Epithelial cell of proximal tubule (primary cell): ENCODE results near the gene AMIGO3. TPM values are rescaled to one million over a fixed set of nuclear protein-coding genes. Genes with fewer than 3 reads are reported as not detected.
"Not testable (repeated sequence)": the region's sequence is repeated elsewhere in the genome, so short reads cannot be mapped to it uniquely, and the experiment has no call there.

Source experiments
- DNase-seq: peaks from one replicate; pipeline ENCODE4 v3.0.0-alpha.2; 2011; ENCODE audit warnings: low read depth
- H3K4me3 ChIP-seq: 2 replicates; pipeline ENCODE4 v1.5.1; 2011; ENCODE audit warnings: low read depth, mild to moderate bottlenecking, low read length
- CTCF ChIP-seq: conservative IDR thresholded peaks from 2 replicates; pipeline ENCODE4 v1.5.1; 2012; ENCODE audit warnings: low read depth, mild to moderate bottlenecking, low read length
- total RNA-seq: library from RNA; depleted of rRNA; stranded (reverse); fragments of >200 nt; gene quantifications from 2 replicates; pipeline ENCODE4 v1.2.3, GENCODE V29; 2015

The AMIGO3 gene
- total RNA-seq, 1 donor from 2014 or later: 0.86 TPM

- peak; percentile 87 for TF ChIP-seq CTCF
- no peak overlapping the region for H3K4me3 ChIP-seq
- DNase-seq: no peak
These were observed 16.0 kb downstream of the AMIGO3 start for GRCh38 chr3:49703443-49703927.

- no peak for TF ChIP-seq CTCF
- H3K4me3 ChIP-seq: no peak overlapping the region
- DNase-seq: no peak
These were observed 16.8 kb downstream of the AMIGO3 start for GRCh38 chr3:49702672-49703071.

- H3K4me3 ChIP-seq: no peak overlapping the region
- DNase-seq: no peak
- peak; percentile 65 for TF ChIP-seq CTCF
These were observed 18.0 kb downstream of the AMIGO3 start for GRCh38 chr3:49701388-49702077.

- H3K4me3 ChIP-seq: no peak overlapping the region
- peak; percentile 28 for TF ChIP-seq CTCF
- no peak for DNase-seq
These were observed 18.9 kb downstream of the AMIGO3 start for GRCh38 chr3:49700453-49701128.

- H3K4me3 ChIP-seq: no peak overlapping the region
- DNase-seq: no peak
- no peak for TF ChIP-seq CTCF
These were observed 19.5 kb downstream of the AMIGO3 start for GRCh38 chr3:49700014-49700413.

GRCh38 chr3:49699281-49699979, 20.1 kb downstream of the AMIGO3 start:
- DNase-seq: no peak
- no peak for TF ChIP-seq CTCF
- H3K4me3 ChIP-seq: no peak overlapping the region

- H3K4me3 ChIP-seq, DNase-seq: not testable (repeated sequence)
These were observed 24.0 kb downstream of the AMIGO3 start for GRCh38 chr3:49695350-49696015.

- H3K4me3 ChIP-seq, DNase-seq: not testable (repeated sequence)
These were observed 24.9 kb downstream of the AMIGO3 start for GRCh38 chr3:49694409-49695070.

- not testable (repeated sequence) for H3K4me3 ChIP-seq
These were observed 28.0 kb downstream of the AMIGO3 start for GRCh38 chr3:49691481-49691880.

GRCh38 chr3:49690856-49691255, 28.6 kb downstream of the AMIGO3 start:
- DNase-seq, H3K4me3 ChIP-seq: not testable (repeated sequence)

More at GRCh38 chr3:49691481-49691880, 28.0 kb downstream of the AMIGO3 start:
- DNase-seq: not testable (repeated sequence)
